ENCODE data around the gene CASTOR2.
"Not testable (repeated sequence)": the region's sequence is repeated elsewhere in the genome, so short reads cannot be mapped to it uniquely, and the experiment has no call there.

CASTOR2 gene

DNA sequence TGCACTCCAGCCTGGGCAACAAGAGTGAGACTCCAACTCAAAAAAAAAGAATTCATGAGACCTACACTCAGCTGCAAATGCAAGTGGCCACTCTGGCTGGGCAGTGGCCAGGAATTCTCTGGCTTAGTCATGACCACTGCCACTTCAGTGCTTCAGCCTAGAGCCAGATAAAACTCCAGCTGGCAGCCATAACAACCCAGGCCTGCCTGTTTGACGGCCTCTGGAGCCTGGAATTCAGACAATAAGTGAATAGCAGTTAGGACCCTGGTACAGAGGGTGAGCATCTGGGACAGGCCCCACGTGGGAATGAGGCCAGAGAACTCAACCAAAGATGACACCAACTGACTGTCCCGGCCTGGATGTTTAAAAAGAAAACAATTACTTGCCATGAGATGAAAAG lies 90.2 kb downstream of the CASTOR2 start:
- H3K27me3 Mint-ChIP-seq = no peaks in the 10 kb centered on the region
- no peak for ATAC-seq (replicated peaks)
- no peak overlapping the region for H3K4me3 Mint-ChIP-seq
- no peak overlapping the region for H3K27ac Mint-ChIP-seq
- no peak for DNase-seq
- H3K4me1 Mint-ChIP-seq = peaks cover 1 to 4% of the 10 kb centered on the region in 2 donors
- peaks cover 42 to 62% of the 10 kb centered on the region in 2 donors for H3K36me3 Mint-ChIP-seq
- no peaks in the 10 kb centered on the region for H3K9me3 Mint-ChIP-seq

DNA sequence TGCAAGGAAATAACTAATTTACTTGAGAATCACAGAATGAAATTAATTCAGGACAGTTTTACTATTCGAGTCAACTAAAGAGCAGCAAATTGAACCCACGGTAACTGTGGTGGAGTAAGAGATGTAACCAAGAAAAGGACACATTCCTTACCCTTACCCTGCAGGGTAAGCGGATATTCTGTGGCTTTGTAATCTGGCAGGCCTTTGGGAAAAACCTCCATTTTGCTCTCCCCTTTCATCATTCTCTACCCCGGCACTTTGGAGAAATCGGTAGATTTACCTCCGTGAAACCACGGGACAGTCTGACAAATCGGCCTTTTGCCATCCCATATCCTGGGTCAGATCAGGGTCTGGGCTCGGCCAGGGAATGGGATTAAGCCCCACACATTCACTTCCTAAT lies 90.7 kb downstream of the CASTOR2 start:
- no peak overlapping the region for H3K27ac Mint-ChIP-seq
- no peaks in the 10 kb centered on the region for H3K27me3 Mint-ChIP-seq
- peaks cover 40 to 59% of the 10 kb centered on the region in 2 donors for H3K36me3 Mint-ChIP-seq
- DNase-seq (no peak), ATAC-seq (replicated peaks) (no peak)
- no peaks in the 10 kb centered on the region for H3K9me3 Mint-ChIP-seq
- H3K4me1 Mint-ChIP-seq = peaks cover 1 to 4% of the 10 kb centered on the region in 2 donors
- no peak overlapping the region for H3K4me3 Mint-ChIP-seq

DNA sequence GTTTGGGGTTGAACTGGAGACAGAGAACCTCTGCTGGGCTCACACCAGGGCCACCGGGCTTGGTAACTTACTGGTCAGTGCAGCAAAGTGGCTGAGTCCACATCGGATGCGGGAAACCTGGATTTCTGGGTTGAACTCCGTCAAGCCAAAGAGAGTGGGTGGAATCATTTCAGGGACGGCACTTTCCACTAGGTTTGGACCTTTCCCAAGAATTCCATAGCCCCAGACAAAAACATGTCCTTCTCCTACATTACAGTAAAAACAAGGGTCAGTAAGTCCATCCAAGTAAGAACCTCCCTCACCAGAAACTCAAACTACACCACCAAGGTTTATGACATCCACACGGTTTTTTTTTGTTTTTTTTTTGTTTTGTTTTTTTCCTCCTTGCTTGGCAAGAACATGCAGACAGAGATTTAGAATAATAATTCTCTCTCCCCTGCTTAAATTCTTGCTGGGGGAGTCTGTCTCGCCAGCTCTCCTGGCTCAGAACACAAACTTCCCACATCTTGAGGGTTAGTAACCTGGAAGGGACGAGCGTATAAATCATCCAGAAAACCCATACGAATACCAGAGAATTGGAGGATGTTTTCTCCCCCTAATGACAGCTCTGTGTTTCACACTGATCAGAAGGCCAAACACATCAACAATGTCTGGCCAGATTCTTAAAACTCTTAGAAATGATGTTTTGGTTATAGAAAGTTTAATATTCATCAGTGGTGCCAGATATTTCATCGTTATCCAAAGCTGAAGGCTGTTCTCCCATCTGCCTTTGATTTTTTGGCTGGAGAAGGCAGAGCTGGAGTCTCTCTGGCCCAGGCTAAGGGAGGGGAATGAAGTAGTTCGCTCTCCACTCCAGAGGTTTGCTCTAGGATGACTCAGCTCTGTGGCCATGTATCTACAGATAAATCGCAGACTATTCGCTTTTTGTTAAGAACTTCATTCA lies 91.6 kb downstream of the CASTOR2 start:
- DNase-seq (no peak), ATAC-seq (replicated peaks) (no peak)
- Mint-ChIP-seq H3K4me1 (peaks cover 1 to 4% of the 10 kb centered on the region in 2 donors), H3K4me3 (no peak overlapping the region), H3K36me3 (peaks cover 40 to 55% of the 10 kb centered on the region in 2 donors), H3K27me3 (no peaks in the 10 kb centered on the region), H3K9me3 (no peaks in the 10 kb centered on the region), H3K27ac (peak overlapping the region; percentile 22)

DNA sequence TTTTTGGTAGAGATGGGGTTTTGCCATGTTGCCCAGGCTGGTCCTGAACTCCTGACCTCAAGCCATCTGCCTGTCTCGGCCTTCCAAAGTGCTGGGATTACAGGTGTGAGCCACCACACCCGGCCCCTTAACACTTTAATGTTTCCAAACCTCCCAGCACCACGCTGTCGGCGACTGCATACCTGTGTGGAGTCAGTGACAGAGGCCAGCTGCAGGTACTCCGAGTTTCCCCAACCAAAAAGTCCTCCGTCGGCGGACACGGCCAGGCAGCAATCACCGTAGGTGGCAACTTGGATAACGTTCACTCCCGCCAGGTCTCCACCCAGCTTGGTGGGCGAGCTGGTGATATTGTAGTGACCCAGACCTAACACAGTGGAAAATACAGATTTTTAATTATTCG lies 93.9 kb downstream of the CASTOR2 start:
- H3K9me3 Mint-ChIP-seq = no peaks in the 10 kb centered on the region
- peaks cover 43 to 53% of the 10 kb centered on the region in 2 donors for H3K36me3 Mint-ChIP-seq

DNA sequence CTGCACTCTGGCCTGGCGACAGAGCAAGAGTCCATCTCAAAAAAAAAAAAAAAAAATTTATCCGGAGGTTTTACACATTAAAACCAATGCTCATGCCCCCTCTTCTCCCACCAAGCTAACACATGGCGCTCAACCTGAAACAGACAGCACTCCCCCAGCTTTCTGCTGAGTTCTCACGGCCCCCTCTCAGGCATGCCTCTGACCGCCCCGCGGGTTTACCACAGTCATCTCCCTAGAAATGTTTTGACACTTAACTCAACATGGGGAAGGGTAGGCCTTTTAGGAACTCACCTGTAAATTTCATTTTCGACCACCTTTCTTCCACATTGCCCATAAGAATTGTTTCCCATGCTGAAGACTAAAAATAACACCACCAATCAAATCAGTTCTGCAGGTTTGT lies 99.8 kb downstream of the CASTOR2 start:
- ATAC-seq (replicated peaks) = no peak
- Mint-ChIP-seq H3K27me3 (no peaks in the 10 kb centered on the region), H3K4me3 (no peak overlapping the region), H3K4me1 (peaks cover 0 to 12% of the 10 kb centered on the region in 2 donors), H3K27ac (no peak overlapping the region), H3K9me3 (no peaks in the 10 kb centered on the region), H3K36me3 (peaks cover 49 to 50% of the 10 kb centered on the region in 2 donors)
- DNase-seq = no peak

More for the DNA sequence above, 93.9 kb downstream of the CASTOR2 start:
- Mint-ChIP-seq H3K27ac (no peak overlapping the region), H3K27me3 (no peaks in the 10 kb centered on the region), H3K4me3 (no peak overlapping the region), H3K4me1 (peaks cover 0 to 6% of the 10 kb centered on the region in 2 donors)
- DNase-seq (no peak), ATAC-seq (replicated peaks) (no peak)

DNA sequence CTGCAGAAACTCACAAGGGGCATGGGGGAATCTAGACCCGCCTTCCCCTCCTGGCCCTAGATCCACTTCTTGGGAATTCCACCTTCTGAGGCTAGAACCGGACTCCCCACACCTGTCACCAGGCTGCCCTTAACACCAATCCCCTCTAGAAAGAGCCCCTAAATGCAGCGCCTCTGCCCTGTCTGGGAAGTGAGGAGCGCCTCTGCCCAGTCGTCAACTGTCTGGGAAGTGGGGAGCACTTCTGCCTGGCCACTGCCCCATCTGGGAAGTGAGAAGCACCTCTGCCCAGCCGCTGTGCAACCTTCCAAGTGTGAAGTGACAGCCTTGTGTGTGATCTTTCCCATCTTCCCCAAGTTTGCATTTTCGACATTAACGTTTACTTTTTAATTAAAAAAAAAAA lies 100.3 kb downstream of the CASTOR2 start:
- ATAC-seq (replicated peaks) (no peak), DNase-seq (no peak)
- H3K9me3 Mint-ChIP-seq = no peaks in the 10 kb centered on the region
- H3K4me3 Mint-ChIP-seq = no peak overlapping the region
- no peaks in the 10 kb centered on the region for H3K27me3 Mint-ChIP-seq
- no peak overlapping the region for H3K27ac Mint-ChIP-seq
- H3K4me1 Mint-ChIP-seq = peaks cover 0 to 12% of the 10 kb centered on the region in 2 donors
- H3K36me3 Mint-ChIP-seq = peaks cover 51 to 56% of the 10 kb centered on the region in 2 donors

DNA sequence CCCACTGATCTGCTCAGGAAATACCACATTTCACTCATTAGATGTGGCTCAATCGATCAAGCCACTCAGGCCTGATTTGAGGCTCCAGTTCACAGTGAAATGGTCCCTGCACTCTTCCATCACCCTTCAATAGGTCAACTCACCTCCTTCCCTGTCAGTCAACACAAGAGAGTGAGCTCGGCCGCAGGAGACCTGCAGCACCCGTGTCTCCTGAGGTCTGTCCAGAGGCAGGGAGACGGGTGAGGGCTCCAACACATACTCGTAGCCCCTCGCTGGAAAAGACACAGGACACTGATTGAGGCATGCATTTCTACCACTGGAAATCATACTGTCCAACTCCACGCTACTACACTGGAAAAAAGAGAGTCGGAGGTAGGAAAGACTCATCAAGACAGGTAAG lies 102.0 kb downstream of the CASTOR2 start:
- Mint-ChIP-seq H3K27me3 (no peaks in the 10 kb centered on the region), H3K4me1 (peaks cover 0 to 11% of the 10 kb centered on the region in 2 donors), H3K36me3 (peaks cover 48 to 57% of the 10 kb centered on the region in 2 donors), H3K9me3 (no peaks in the 10 kb centered on the region), H3K4me3 (no peak overlapping the region), H3K27ac (no peak overlapping the region)
- ATAC-seq (replicated peaks) (no peak), DNase-seq (no peak)

DNA sequence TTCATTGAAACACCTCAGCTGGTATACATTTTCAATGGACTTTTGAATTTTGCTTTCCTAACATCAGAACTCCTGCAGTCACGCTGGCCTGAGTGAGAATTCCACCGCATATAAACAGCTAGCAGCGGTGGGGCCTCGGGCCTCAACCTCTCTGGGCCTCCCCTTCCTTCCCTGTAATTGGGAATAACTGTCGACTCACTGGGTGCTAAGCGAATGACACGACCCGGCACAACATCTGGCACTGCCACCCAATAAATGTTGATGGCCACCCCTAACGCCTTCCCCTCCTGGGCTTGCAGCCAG lies 108.4 kb downstream of the CASTOR2 start:
- Mint-ChIP-seq H3K4me3 (peak overlapping the region; percentile 98 to 99), H3K36me3 (peaks cover 16 to 18% of the 10 kb centered on the region in 2 donors), H3K27me3 (no peaks in the 10 kb centered on the region), H3K27ac (peak overlapping the region; percentile 100), H3K4me1 (peaks cover 3 to 23% of the 10 kb centered on the region in 2 donors), H3K9me3 (no peaks in the 10 kb centered on the region)
- DNase-seq = no peak
- no peak for ATAC-seq (replicated peaks)

DNA sequence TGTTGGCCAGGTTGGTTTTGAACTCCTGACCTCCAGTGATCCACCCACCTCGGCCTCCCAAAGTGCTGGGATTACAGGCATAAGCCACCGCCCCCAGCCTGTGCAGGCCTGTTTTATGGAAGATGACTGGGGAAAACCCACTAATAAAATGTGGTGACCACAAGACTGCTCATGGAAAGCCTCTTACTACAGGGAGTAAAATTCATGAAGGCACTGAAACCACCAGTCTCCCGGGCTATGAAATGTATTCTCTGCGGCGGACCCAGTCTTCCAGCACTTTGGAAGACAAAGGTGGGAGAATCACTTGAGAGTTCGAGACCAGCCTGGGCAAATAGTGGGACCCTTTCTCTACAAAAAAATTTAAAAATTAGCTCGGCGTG lies 109.7 kb downstream of the CASTOR2 start:
- Mint-ChIP-seq H3K4me1 (peaks cover 3 to 23% of the 10 kb centered on the region in 2 donors), H3K36me3 (peaks cover 7 to 14% of the 10 kb centered on the region in 2 donors), H3K27ac (peak overlapping the region; percentile 100), H3K4me3 (peak overlapping the region; percentile 98 to 99)
- not testable (repeated sequence) for ATAC-seq (replicated peaks); H3K27me3 Mint-ChIP-seq; DNase-seq; H3K9me3 Mint-ChIP-seq
